SK-N-SH treated with all-trans-retinoic acid at 6 μM for 48 hours (cell line): Measurements from ENCODE around the gene CD4.

Experiments
- ESRRG ChIP-seq: fragments of 250-450 bp; sonication (Bioruptor Pico); IDR thresholded peaks from 2 replicates; pipeline ENCODE4 v1.6.1; 2021; ENCODE audit warnings: mild to moderate bottlenecking
- PPARA ChIP-seq: fragments of 250-450 bp; sonication (Bioruptor Pico); IDR thresholded peaks from 2 replicates; pipeline ENCODE4 v1.5.0; 2020; ENCODE audit warnings: mild to moderate bottlenecking, borderline replicate concordance
- RARB ChIP-seq: fragments of 250-450 bp; sonication (Bioruptor Pico); IDR thresholded peaks from 2 replicates; pipeline ENCODE4 v1.8.0; 2021; ENCODE audit warnings: mild to moderate bottlenecking, moderate library complexity

DNA sequence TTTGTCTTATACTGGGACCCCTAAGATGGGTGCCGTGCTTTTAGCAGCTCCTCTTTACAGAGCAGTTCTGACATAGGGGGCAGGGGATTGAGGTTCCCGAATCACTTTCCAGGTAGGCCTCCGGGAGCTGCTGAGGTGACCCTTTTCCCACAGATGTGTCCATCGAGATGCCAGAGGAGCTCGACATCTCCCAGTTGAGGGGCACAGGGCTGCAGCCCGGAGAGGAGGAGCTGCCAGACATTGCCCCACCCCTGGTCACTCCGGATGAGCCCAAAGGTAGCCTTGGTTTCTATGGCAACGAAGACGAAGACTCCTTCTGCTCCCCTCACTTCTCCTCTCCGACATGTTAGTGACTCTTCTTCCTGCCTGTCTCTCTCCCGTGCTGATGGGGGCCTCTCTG, 73.7 kb downstream of the CD4 start:
- TF ChIP-seq ESRRG, result no peak
- TF ChIP-seq PPARA, result no peak
- TF ChIP-seq RARB (CRISPR knock-in tag), result no peak
